Measurements from ENCODE around the gene CRLF3.
"Not testable (repeated sequence)": the region's sequence is repeated elsewhere in the genome, so short reads cannot be mapped to it uniquely, and the experiment has no call there.

The CRLF3 gene

DNA sequence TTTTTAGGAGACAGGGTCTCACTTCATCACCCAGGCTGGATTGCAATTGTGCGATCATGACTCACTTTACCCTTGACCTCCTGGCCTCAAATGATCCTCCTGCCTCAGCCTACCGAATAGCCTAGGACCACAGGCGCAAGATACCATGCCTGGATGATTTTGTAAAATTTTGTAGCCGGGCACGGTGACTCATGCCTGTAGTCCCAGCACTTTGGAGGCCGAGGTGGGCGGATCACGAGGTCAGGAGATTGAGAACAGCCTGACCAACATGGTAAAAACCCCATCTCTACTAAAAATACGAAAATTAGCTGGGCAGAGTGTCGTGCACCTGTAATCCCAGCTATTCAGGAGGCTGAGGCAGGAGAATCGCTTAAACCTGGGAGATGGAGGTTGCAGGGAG lies 73.5 kb downstream of the CRLF3 start:
- H3K27ac ChIP-seq (replicated peaks; ENCODE audit: low read length); H2BK120ac ChIP-seq (ENCODE audit: low read depth, low read length); H3K18ac ChIP-seq (ENCODE audit: low read length); H3K9ac ChIP-seq (ENCODE audit: low read depth, low read length, poor library complexity); H2AK5ac ChIP-seq (ENCODE audit: low read depth, low read length); H3K23ac ChIP-seq (ENCODE audit: low read depth, low read length, poor library complexity); H3K79me1 ChIP-seq (ENCODE audit: low read depth, low read length); H3K14ac ChIP-seq (ENCODE audit: low read length); H2BK5ac ChIP-seq (ENCODE audit: low read length); H4K91ac ChIP-seq (ENCODE audit: low read depth, low read length, poor library complexity); H3K27me3 ChIP-seq (ENCODE audit: control insufficient read depth in 3 of 3, insufficient read depth in 3 of 3, low read depth in 1 of 3, low read length in 3 of 3); DNase-seq (ENCODE audit: low spot score); H4K8ac ChIP-seq (ENCODE audit: low read depth, low read length); H2BK15ac ChIP-seq (ENCODE audit: low read length); H3K4me1 ChIP-seq (ENCODE audit: control insufficient read depth in 2 of 2, insufficient read depth in 1 of 2, low read depth in 1 of 2, low read length in 2 of 2); H3K4me3 ChIP-seq (ENCODE audit: low read length in 2 of 2); H2BK12ac ChIP-seq (ENCODE audit: low read length); H3K9me3 ChIP-seq (replicated peaks in 1 of 2; ENCODE audit: control insufficient read depth in 2 of 2, insufficient read depth in 1 of 2, low read depth in 1 of 2, low read length in 2 of 2); H3K4me2 ChIP-seq (ENCODE audit: insufficient read depth, low read length, poor library complexity, severe bottlenecking); H2AFZ ChIP-seq (ENCODE audit: low read length); H3K4ac ChIP-seq (ENCODE audit: low read length): not testable (repeated sequence)
- no CpG with 5 or more reads among the region's 11 CpGs for WGBS, 2 donors (ENCODE audit: extremely low coverage in 2 of 2, insufficient read length in 2 of 2, insufficient replicate concordance in 1 of 2)
- peaks cover 6 to 88% of the 10 kb centered on the region in 2 donors for H3K36me3 ChIP-seq (replicated peaks in 1 of 2; ENCODE audit: control insufficient read depth in 2 of 2, insufficient read depth in 2 of 2, low read length in 2 of 2)

DNA sequence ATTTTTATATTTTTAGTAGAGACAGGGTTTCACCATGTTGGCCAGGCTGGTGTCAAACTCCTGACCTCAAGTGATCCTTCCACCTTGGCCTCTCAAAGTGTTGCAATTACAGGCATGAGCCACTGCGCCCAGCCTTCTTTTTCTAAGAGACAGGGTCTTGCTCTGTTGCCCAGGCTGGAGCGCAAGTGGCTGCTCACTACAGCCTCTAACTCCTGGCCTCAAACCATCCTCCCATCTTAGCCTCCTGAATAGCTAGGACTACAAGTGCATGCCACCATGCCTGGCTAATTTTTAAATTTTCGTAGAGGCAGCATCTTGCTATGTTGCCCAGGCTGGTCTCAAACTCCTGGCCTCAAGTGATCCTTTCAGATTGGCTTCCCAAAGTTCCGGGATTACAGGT lies 76.9 kb downstream of the CRLF3 start:
- not testable (repeated sequence) for H3K27ac ChIP-seq (replicated peaks; ENCODE audit: low read length); H3K4ac ChIP-seq (ENCODE audit: low read length); H2BK120ac ChIP-seq (ENCODE audit: low read depth, low read length); H2BK5ac ChIP-seq (ENCODE audit: low read length); H2BK12ac ChIP-seq (ENCODE audit: low read length); H4K91ac ChIP-seq (ENCODE audit: low read depth, low read length, poor library complexity); H3K14ac ChIP-seq (ENCODE audit: low read length); H2AFZ ChIP-seq (ENCODE audit: low read length); H2BK15ac ChIP-seq (ENCODE audit: low read length); H3K79me1 ChIP-seq (ENCODE audit: low read depth, low read length); H3K9me3 ChIP-seq (replicated peaks in 1 of 2; ENCODE audit: control insufficient read depth in 2 of 2, insufficient read depth in 1 of 2, low read depth in 1 of 2, low read length in 2 of 2); H2AK5ac ChIP-seq (ENCODE audit: low read depth, low read length); H3K4me3 ChIP-seq (ENCODE audit: low read length in 2 of 2); H3K4me1 ChIP-seq (ENCODE audit: control insufficient read depth in 2 of 2, insufficient read depth in 1 of 2, low read depth in 1 of 2, low read length in 2 of 2); DNase-seq (ENCODE audit: low spot score); H3K9ac ChIP-seq (ENCODE audit: low read depth, low read length, poor library complexity); H3K23ac ChIP-seq (ENCODE audit: low read depth, low read length, poor library complexity); H3K4me2 ChIP-seq (ENCODE audit: insufficient read depth, low read length, poor library complexity, severe bottlenecking); H3K27me3 ChIP-seq (ENCODE audit: control insufficient read depth in 3 of 3, insufficient read depth in 3 of 3, low read depth in 1 of 3, low read length in 3 of 3); H3K18ac ChIP-seq (ENCODE audit: low read length); H4K8ac ChIP-seq (ENCODE audit: low read depth, low read length)
- H3K36me3 ChIP-seq (replicated peaks in 1 of 2; ENCODE audit: control insufficient read depth in 2 of 2, insufficient read depth in 2 of 2, low read length in 2 of 2) = peaks cover 4 to 91% of the 10 kb centered on the region in 2 donors
- no CpG with 5 or more reads among the region's 4 CpGs for WGBS, 2 donors (ENCODE audit: extremely low coverage in 2 of 2, insufficient read length in 2 of 2, insufficient replicate concordance in 1 of 2)

DNA sequence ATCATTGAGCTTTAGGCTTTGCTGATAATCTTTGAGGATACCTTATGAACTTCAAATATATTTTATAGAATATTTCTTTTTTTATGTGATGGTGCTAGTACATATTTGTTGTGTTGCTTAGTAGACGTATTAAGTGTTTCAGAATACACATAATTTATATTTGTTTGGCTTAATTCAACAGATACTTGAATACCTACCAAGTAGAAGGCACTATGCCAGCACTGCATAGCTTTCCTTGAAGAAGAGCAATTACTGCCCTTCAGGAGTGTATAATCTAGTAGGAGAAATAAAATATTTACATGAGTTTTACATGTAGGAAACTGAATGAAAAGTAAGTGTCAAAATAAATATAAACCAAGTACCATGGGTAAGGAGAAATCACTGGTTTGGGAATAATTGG lies 81.8 kb downstream of the CRLF3 start:
- H2AK5ac ChIP-seq (ENCODE audit: low read depth, low read length); H3K18ac ChIP-seq (ENCODE audit: low read length); H3K4me1 ChIP-seq (ENCODE audit: control insufficient read depth in 2 of 2, insufficient read depth in 1 of 2, low read depth in 1 of 2, low read length in 2 of 2); H3K14ac ChIP-seq (ENCODE audit: low read length); H2BK15ac ChIP-seq (ENCODE audit: low read length); H2AFZ ChIP-seq (ENCODE audit: low read length); H3K27me3 ChIP-seq (ENCODE audit: control insufficient read depth in 3 of 3, insufficient read depth in 3 of 3, low read depth in 1 of 3, low read length in 3 of 3); H3K4ac ChIP-seq (ENCODE audit: low read length); H3K27ac ChIP-seq (replicated peaks; ENCODE audit: low read length); H3K4me3 ChIP-seq (ENCODE audit: low read length in 2 of 2); H3K4me2 ChIP-seq (ENCODE audit: insufficient read depth, low read length, poor library complexity, severe bottlenecking); H2BK120ac ChIP-seq (ENCODE audit: low read depth, low read length); H3K79me1 ChIP-seq (ENCODE audit: low read depth, low read length); H3K9me3 ChIP-seq (replicated peaks in 1 of 2; ENCODE audit: control insufficient read depth in 2 of 2, insufficient read depth in 1 of 2, low read depth in 1 of 2, low read length in 2 of 2); DNase-seq (ENCODE audit: low spot score); H4K8ac ChIP-seq (ENCODE audit: low read depth, low read length); H3K23ac ChIP-seq (ENCODE audit: low read depth, low read length, poor library complexity); H3K9ac ChIP-seq (ENCODE audit: low read depth, low read length, poor library complexity); H4K91ac ChIP-seq (ENCODE audit: low read depth, low read length, poor library complexity); H2BK12ac ChIP-seq (ENCODE audit: low read length); H2BK5ac ChIP-seq (ENCODE audit: low read length): not testable (repeated sequence)
- peaks cover 0 to 90% of the 10 kb centered on the region in 2 donors for H3K36me3 ChIP-seq (replicated peaks in 1 of 2; ENCODE audit: control insufficient read depth in 2 of 2, insufficient read depth in 2 of 2, low read length in 2 of 2)
- WGBS, 2 donors (ENCODE audit: extremely low coverage in 2 of 2, insufficient read length in 2 of 2, insufficient replicate concordance in 1 of 2) = no CpG with 5 or more reads among the region's 1 CpG

DNA sequence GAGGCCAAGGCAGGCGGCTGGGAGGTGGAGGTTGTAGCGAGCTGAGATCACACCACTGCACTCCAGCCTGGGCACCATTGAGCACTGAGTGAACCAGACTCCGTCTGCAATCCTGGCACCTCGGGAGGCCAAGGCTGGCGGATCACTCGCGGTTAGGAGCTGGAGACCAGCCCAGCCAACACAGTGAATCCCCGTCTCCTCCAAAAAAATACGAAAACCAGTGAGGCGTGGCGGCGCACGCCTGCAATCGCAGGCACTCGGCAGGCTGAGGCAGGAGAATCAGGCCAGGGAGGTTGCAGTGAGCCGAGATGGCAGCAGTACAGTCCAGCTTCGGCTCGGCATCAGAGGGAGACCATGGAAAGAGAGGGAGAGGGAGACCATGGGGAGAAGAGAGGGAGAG lies 88.1 kb downstream of the CRLF3 start:
- H4K8ac ChIP-seq (ENCODE audit: low read depth, low read length); H3K27ac ChIP-seq (replicated peaks; ENCODE audit: low read length); H2AK5ac ChIP-seq (ENCODE audit: low read depth, low read length); H2BK12ac ChIP-seq (ENCODE audit: low read length); DNase-seq (ENCODE audit: low spot score); H3K9ac ChIP-seq (ENCODE audit: low read depth, low read length, poor library complexity); H3K23ac ChIP-seq (ENCODE audit: low read depth, low read length, poor library complexity); H2BK15ac ChIP-seq (ENCODE audit: low read length); H4K91ac ChIP-seq (ENCODE audit: low read depth, low read length, poor library complexity); H2AFZ ChIP-seq (ENCODE audit: low read length); H3K4ac ChIP-seq (ENCODE audit: low read length); H3K4me2 ChIP-seq (ENCODE audit: insufficient read depth, low read length, poor library complexity, severe bottlenecking); H2BK5ac ChIP-seq (ENCODE audit: low read length); H2BK120ac ChIP-seq (ENCODE audit: low read depth, low read length); H3K4me1 ChIP-seq (ENCODE audit: control insufficient read depth in 2 of 2, insufficient read depth in 1 of 2, low read depth in 1 of 2, low read length in 2 of 2); H3K14ac ChIP-seq (ENCODE audit: low read length); H3K79me1 ChIP-seq (ENCODE audit: low read depth, low read length); H3K4me3 ChIP-seq (ENCODE audit: low read length in 2 of 2); H3K18ac ChIP-seq (ENCODE audit: low read length); H3K27me3 ChIP-seq (ENCODE audit: control insufficient read depth in 3 of 3, insufficient read depth in 3 of 3, low read depth in 1 of 3, low read length in 3 of 3); H3K9me3 ChIP-seq (replicated peaks in 1 of 2; ENCODE audit: control insufficient read depth in 2 of 2, insufficient read depth in 1 of 2, low read depth in 1 of 2, low read length in 2 of 2): not testable (repeated sequence)
- H3K36me3 ChIP-seq (replicated peaks in 1 of 2; ENCODE audit: control insufficient read depth in 2 of 2, insufficient read depth in 2 of 2, low read length in 2 of 2) = peaks cover 0 to 65% of the 10 kb centered on the region in 2 donors
- no CpG with 5 or more reads among the region's 18 CpGs for WGBS, 2 donors (ENCODE audit: extremely low coverage in 2 of 2, insufficient read length in 2 of 2, insufficient replicate concordance in 1 of 2)

All from neuronal stem cell (in vitro differentiated cells).